Mesendoderm (in vitro differentiated cells): ENCODE measurements around the gene GALNTL6.

Experiments
- DNase-seq: peaks from one replicate; pipeline ENCODE4 v3.0.0; 2013
- H2AK5ac ChIP-seq: 2 replicates; pipeline ENCODE4 v1.6.1; 2013; ENCODE audit warnings: low read length, inconsistent platforms
- H2BK120ac ChIP-seq: 2 replicates; pipeline ENCODE4 v1.6.1; 2013; ENCODE audit warnings: low read depth, mild to moderate bottlenecking, low read length, moderate library complexity, mixed read lengths
- H2BK15ac ChIP-seq: replicated peaks from 2 replicates; pipeline ENCODE4 v1.6.1; 2013; ENCODE audit warnings: low read depth, mild to moderate bottlenecking, moderate library complexity
- H2BK5ac ChIP-seq: 2 replicates; pipeline ENCODE4 v1.6.1; 2013; ENCODE audit warnings: low read length, inconsistent platforms
- H3K18ac ChIP-seq: 2 replicates; pipeline ENCODE4 v1.6.1; 2013; ENCODE audit warnings: mild to moderate bottlenecking, low read length, mixed read lengths
- H3K23ac ChIP-seq: one replicate; pipeline ENCODE4 v1.6.1; 2013; ENCODE audit warnings: low read length
- H3K27ac ChIP-seq: 2 replicates; pipeline ENCODE4 v1.5.1; 2013; ENCODE audit warnings: low read depth, mild to moderate bottlenecking, inconsistent platforms, low read length, moderate library complexity
- H3K27me3 ChIP-seq: 2 replicates; pipeline ENCODE4 v1.6.1; 2013; ENCODE audit warnings: low read length, control low read depth, mild to moderate bottlenecking, inconsistent platforms; ENCODE audit not compliant: insufficient read depth, poor library complexity
- H3K36me3 ChIP-seq: 2 replicates; pipeline ENCODE4 v1.6.1; 2013; ENCODE audit warnings: low read length, inconsistent platforms; ENCODE audit not compliant: control insufficient read depth, insufficient read depth
- H3K4ac ChIP-seq: one replicate; pipeline ENCODE4 v1.6.1; 2013; ENCODE audit warnings: low read depth, mild to moderate bottlenecking, low read length, moderate library complexity
- H3K4me1 ChIP-seq: 2 replicates; pipeline ENCODE4 v1.6.1; 2013; ENCODE audit warnings: low read depth, low read length, inconsistent platforms; ENCODE audit not compliant: control insufficient read depth
- H3K4me2 ChIP-seq: 2 replicates; pipeline ENCODE4 v1.6.1; 2013; ENCODE audit warnings: low read length
- H3K4me3 ChIP-seq: 2 replicates; pipeline ENCODE4 v1.5.1; 2013; ENCODE audit warnings: mild to moderate bottlenecking, low read length
- H3K56ac ChIP-seq: one replicate; pipeline ENCODE4 v1.6.1; 2013; ENCODE audit warnings: low read length
- H3K79me1 ChIP-seq: 2 replicates; pipeline ENCODE4 v1.6.1; 2013; ENCODE audit warnings: low read length, inconsistent platforms
- H3K79me2 ChIP-seq: 2 replicates; pipeline ENCODE4 v1.6.1; 2013; ENCODE audit warnings: mild to moderate bottlenecking, low read length; ENCODE audit not compliant: control insufficient read depth, insufficient read depth
- H3K9ac ChIP-seq: 2 replicates; pipeline ENCODE4 v1.6.1; 2013; ENCODE audit warnings: low read length, inconsistent platforms
- H4K5ac ChIP-seq: one replicate; pipeline ENCODE4 v1.6.1; 2013; ENCODE audit warnings: low read length
- H4K8ac ChIP-seq: one replicate; pipeline ENCODE4 v1.6.1; 2013; ENCODE audit warnings: low read depth, mild to moderate bottlenecking, control low read depth, low read length, moderate library complexity
- WGBS: extraction: QIAGEN DNeasy Blood & Tissue Kit; methylation state at CpG from one replicate; pipeline ENCODE4 v1.1.7; 2013; ENCODE audit warnings: low lambda C conversion rate, missing lambda C conversion rate; ENCODE audit not compliant: insufficient coverage; ENCODE audit errors: extremely low coverage; 5-methylcytosine and 5-hydroxymethylcytosine counted together

Gene GALNTL6

DNA sequence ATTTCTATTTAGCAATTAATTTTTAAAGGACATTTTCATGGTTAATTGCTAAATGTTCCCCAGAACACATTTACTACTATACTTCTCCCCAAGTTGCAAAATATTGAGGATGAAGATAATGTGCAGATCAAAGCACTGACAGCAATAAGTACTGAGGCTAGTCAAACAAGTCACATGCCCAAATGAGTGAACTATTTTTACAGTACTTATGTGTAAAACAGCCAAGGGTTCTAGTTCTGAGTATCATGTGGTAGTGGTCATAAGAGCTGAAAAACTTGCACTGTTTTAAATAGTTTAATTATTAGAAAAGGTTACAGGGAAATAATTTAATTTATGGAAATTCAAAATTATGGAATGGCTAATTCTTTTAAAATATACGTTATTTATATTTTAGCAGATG is 3.8 kb downstream of the GALNTL6 start:
- H4K5ac ChIP-seq, result no peak overlapping the region
- no peak overlapping the region for H3K4me2 ChIP-seq
- no peak overlapping the region for H2BK120ac ChIP-seq
- no peaks in the 10 kb centered on the region for H3K79me2 ChIP-seq
- peaks cover 5% of the 10 kb centered on the region for H3K4me1 ChIP-seq
- H2BK15ac ChIP-seq, result no peak overlapping the region
- no peak overlapping the region for H4K8ac ChIP-seq
- no peak overlapping the region for H3K23ac ChIP-seq
- no peak overlapping the region for H2BK5ac ChIP-seq
- H3K18ac ChIP-seq, result no peak overlapping the region
- no peak overlapping the region for H3K27ac ChIP-seq
- H3K56ac ChIP-seq, result no peak overlapping the region
- no peak overlapping the region for H2AK5ac ChIP-seq
- no peak overlapping the region for H3K9ac ChIP-seq
- H3K27me3 ChIP-seq, result no peaks in the 10 kb centered on the region
- H3K4me3 ChIP-seq, result no peak overlapping the region
- no peak for DNase-seq
- H3K4ac ChIP-seq, result no peak overlapping the region
- H3K36me3 ChIP-seq, result no peaks in the 10 kb centered on the region
- H3K79me1 ChIP-seq, result no peaks in the 10 kb centered on the region
- WGBS, result no CpG with 5 or more reads among the region's 1 CpG

DNA sequence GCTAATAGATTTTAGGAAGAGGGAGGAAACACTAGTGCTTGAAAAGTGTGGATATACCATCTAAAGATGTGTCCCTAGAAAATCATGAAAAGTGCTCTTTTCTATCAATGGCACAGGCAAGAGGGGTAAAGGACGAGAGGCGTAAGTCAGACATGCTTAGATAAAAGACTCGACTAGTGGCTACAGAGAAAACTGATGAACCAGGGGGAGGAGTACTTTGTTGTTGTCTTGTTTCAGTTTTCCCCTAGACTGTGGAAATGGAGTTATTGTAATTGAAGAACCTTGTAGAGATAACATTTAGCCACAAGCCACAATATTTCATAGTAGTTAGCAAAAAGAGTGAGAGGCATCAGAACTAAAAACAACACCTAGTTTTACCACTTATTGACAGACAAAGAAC is 21.4 kb downstream of the GALNTL6 start:
- WGBS, result no CpG with 5 or more reads among the region's 3 CpGs
- no peak overlapping the region for H3K4me2 ChIP-seq
- no peak overlapping the region for H3K4me3 ChIP-seq
- no peak overlapping the region for H2AK5ac ChIP-seq
- no peaks in the 10 kb centered on the region for H3K36me3 ChIP-seq
- no peak overlapping the region for H3K9ac ChIP-seq
- no peak overlapping the region for H4K5ac ChIP-seq
- H2BK5ac ChIP-seq, result no peak overlapping the region
- no peak overlapping the region for H4K8ac ChIP-seq
- no peak overlapping the region for H3K56ac ChIP-seq
- H3K27ac ChIP-seq, result no peak overlapping the region
- no peak overlapping the region for H3K23ac ChIP-seq
- no peak overlapping the region for H3K4ac ChIP-seq
- H3K4me1 ChIP-seq, result no peaks in the 10 kb centered on the region
- DNase-seq, result no peak
- H3K79me2 ChIP-seq, result no peaks in the 10 kb centered on the region
- H2BK120ac ChIP-seq, result no peak overlapping the region
- H2BK15ac ChIP-seq, result no peak overlapping the region
- H3K18ac ChIP-seq, result no peak overlapping the region
- no peaks in the 10 kb centered on the region for H3K27me3 ChIP-seq
- H3K79me1 ChIP-seq, result no peaks in the 10 kb centered on the region

GRCh38 chr4:171843456-171843855 is 30.3 kb downstream of the GALNTL6 start:
- Histone ChIP-seq H3K9ac (no peak overlapping the region), H2AK5ac (no peak overlapping the region), H3K79me2 (no peaks in the 10 kb centered on the region), H3K56ac (no peak overlapping the region), H3K4me2 (no peak overlapping the region), H2BK5ac (no peak overlapping the region), H3K4me1 (no peaks in the 10 kb centered on the region), H2BK120ac (no peak overlapping the region), H3K18ac (no peak overlapping the region), H4K5ac (no peak overlapping the region), H3K79me1 (no peaks in the 10 kb centered on the region), H3K36me3 (no peaks in the 10 kb centered on the region), H3K27me3 (no peaks in the 10 kb centered on the region), H3K27ac (no peak overlapping the region), H3K23ac (no peak overlapping the region), H3K4ac (no peak overlapping the region), H4K8ac (no peak overlapping the region), H3K4me3 (no peak overlapping the region), H2BK15ac (no peak overlapping the region)
- no peak for DNase-seq
- WGBS, result no CpG with 5 or more reads among the region's 1 CpG

- Histone ChIP-seq H2BK120ac (no peak overlapping the region), H4K5ac (no peak overlapping the region), H2BK15ac (no peak overlapping the region), H3K9ac (no peak overlapping the region), H4K8ac (no peak overlapping the region), H3K27me3 (no peaks in the 10 kb centered on the region), H3K4me2 (no peak overlapping the region), H3K4me3 (no peak overlapping the region), H2AK5ac (no peak overlapping the region), H3K27ac (no peak overlapping the region), H3K23ac (no peak overlapping the region), H2BK5ac (no peak overlapping the region), H3K56ac (no peak overlapping the region), H3K4me1 (no peaks in the 10 kb centered on the region), H3K36me3 (no peaks in the 10 kb centered on the region), H3K4ac (no peak overlapping the region), H3K79me2 (no peaks in the 10 kb centered on the region), H3K79me1 (no peaks in the 10 kb centered on the region), H3K18ac (no peak overlapping the region)
- WGBS, result no CpG with 5 or more reads among the region's 2 CpGs
- DNase-seq, result peak; percentile 84
These were observed 33.0 kb downstream of the GALNTL6 start for GRCh38 chr4:171846232-171846631.

DNA sequence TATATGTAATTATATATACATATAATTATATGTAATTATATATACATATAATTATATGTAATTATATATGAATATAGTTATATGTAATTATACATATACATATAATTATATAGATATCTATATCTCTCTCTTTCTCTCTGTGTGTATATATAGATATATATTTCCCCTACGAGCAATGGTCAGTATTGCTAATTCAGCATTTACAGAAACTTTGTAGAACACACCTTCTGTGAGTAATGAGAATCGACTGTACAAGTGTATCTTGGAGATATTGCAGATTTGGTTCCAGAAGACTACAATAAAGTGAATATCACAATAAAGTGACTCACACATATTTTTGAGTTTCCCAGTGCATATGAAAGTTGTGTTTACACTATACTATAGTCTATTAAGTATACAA is 33.7 kb downstream of the GALNTL6 start:
- Histone ChIP-seq H3K79me2 (no peaks in the 10 kb centered on the region), H2BK120ac (no peak overlapping the region), H2BK5ac (no peak overlapping the region), H3K18ac (no peak overlapping the region), H3K27me3 (no peaks in the 10 kb centered on the region), H3K23ac (no peak overlapping the region), H3K9ac (no peak overlapping the region), H3K36me3 (no peaks in the 10 kb centered on the region), H4K8ac (no peak overlapping the region), H2BK15ac (no peak overlapping the region), H3K4me3 (no peak overlapping the region), H3K56ac (no peak overlapping the region), H3K4me1 (no peaks in the 10 kb centered on the region), H2AK5ac (no peak overlapping the region), H3K4me2 (no peak overlapping the region), H3K4ac (no peak overlapping the region), H3K79me1 (no peaks in the 10 kb centered on the region), H3K27ac (no peak overlapping the region), H4K5ac (no peak overlapping the region)
- DNase-seq, result no peak
- no CpG with 5 or more reads among the region's 2 CpGs for WGBS

DNA sequence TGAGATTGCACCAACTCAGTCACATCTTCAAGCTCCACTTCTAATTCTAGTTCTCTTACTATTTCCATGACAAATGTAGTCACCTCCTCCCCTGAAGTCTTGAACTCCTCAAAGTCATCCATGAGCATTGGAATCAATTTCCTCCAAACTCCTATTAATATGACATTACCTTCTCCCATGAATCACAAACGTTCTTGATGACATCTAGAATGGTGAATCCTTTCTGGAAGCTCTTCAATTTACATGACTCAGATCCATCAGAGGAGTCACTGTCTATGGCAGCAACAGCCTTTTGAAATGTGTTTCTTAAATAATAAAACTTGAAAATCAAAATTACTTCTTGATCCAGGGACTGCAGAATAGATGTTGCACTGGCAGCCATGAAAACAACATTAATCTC is 34.5 kb downstream of the GALNTL6 start:
- no peak overlapping the region for H3K18ac ChIP-seq

More for the DNA sequence above, 34.5 kb downstream of the GALNTL6 start:
- no peak for DNase-seq
- Histone ChIP-seq H3K4ac (no peak overlapping the region), H3K56ac (no peak overlapping the region), H3K9ac (no peak overlapping the region), H3K4me2 (no peak overlapping the region), H3K79me1 (no peaks in the 10 kb centered on the region), H2BK120ac (no peak overlapping the region), H3K79me2 (no peaks in the 10 kb centered on the region), H4K5ac (no peak overlapping the region), H2AK5ac (no peak overlapping the region), H3K27ac (no peak overlapping the region), H3K4me3 (no peak overlapping the region), H3K23ac (no peak overlapping the region), H3K4me1 (no peaks in the 10 kb centered on the region), H3K36me3 (no peaks in the 10 kb centered on the region), H3K27me3 (no peaks in the 10 kb centered on the region), H2BK15ac (no peak overlapping the region), H4K8ac (no peak overlapping the region), H2BK5ac (no peak overlapping the region)
- WGBS, result no CpG with 5 or more reads among the region's 1 CpG
